Activated T-cell treated with anti-CD3 and anti-CD28 coated beads, Interleukin-2, amount 50 U/mL, for 72 hours (primary cell): ENCODE results near the gene BEGAIN. TPM values are rescaled to one million over a fixed set of nuclear protein-coding genes. Genes with fewer than 3 reads are reported as not detected.

ENCODE experiments used
- ATAC-seq, 2 donors: fragments of 150-1000 bp; cut with Tn5 transposase; replicated peaks in 1 of 2; 2 replicates each; pipeline ENCODE4 v1.10.0; 2021; ENCODE audit warnings: moderate library complexity in 2 of 2, mild to moderate bottlenecking in 1 of 2
- DNase-seq, 2 donors: peaks; one replicate each; pipeline ENCODE4 v3.0.0; 2021 to 2022; ENCODE audit warnings: mixed read lengths in 1 of 2
- H3K27ac Mint-ChIP-seq: one replicate; pipeline ENCODE4 v1.8.0; 2022; ENCODE audit warnings: mild to moderate bottlenecking, moderate library complexity, mixed read lengths
- H3K27me3 Mint-ChIP-seq: one replicate; pipeline ENCODE4 v1.8.0; 2022; ENCODE audit warnings: low read depth, mixed read lengths
- H3K36me3 Mint-ChIP-seq, 2 donors: one replicate each; pipeline ENCODE4 v1.8.0; 2022; ENCODE audit warnings: mixed read lengths in 2 of 2, mild to moderate bottlenecking in 1 of 2; ENCODE audit not compliant: insufficient read depth in 2 of 2
- H3K4me1 Mint-ChIP-seq: one replicate; pipeline ENCODE4 v1.8.0; 2022; ENCODE audit warnings: low read depth, mixed read lengths
- H3K4me3 Mint-ChIP-seq, 2 donors: one replicate each; pipeline ENCODE4 v1.8.0; 2022; ENCODE audit warnings: mild to moderate bottlenecking in 2 of 2, mixed read lengths in 2 of 2, moderate library complexity in 2 of 2
- H3K9me3 Mint-ChIP-seq, 2 donors: one replicate each; pipeline ENCODE4 v1.8.0; 2022; ENCODE audit warnings: mixed read lengths in 2 of 2
- total RNA-seq, 2 donors: library from RNA; stranded (reverse); gene quantifications; one replicate each; pipeline ENCODE4 v1.2.3, GENCODE V29; 2022

BEGAIN gene
- total RNA-seq, 2 donors from 2014 or later: 2.6 to 2.8 TPM

DNA sequence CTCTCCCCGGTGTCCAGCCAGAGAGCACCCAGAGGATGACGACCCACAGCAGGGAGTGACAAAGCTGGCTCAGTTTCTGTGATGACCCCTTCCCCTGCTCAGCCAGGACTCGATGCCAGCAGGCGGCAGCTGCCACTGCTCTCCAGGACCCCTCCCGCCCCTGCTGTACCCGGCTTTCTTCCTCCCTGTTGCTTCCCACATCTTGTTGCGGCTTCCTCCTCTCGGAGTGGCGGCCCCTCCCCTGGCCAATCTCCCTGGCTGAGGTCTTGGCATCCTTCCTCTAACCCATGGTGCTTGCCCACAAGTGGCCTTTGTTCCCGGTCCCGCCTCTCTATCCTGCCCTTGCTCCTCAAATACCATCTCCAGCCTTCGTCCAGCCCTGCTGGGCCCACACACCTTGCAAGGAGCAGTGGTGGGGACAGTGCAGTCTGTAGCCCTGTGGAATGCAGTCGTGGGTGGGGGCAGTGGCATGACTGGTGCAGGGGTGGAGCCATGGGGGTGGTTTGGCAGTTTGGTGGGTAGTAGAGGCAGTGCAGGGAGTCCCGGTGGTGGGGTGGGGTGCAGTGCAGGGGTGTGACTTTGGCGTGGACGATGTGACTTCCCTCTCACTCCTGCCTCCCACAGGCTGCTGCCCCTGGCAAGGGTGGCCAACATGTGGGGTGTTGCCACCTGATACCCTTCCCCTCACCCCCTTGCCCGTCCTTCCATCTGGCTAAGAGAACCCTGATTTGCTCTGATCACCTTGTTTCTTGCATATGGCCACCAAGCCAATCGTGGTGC, 16.3 kb upstream of the BEGAIN start:
- DNase-seq (no peak), ATAC-seq (no peak)
- Mint-ChIP-seq H3K4me3 (no peak overlapping the region), H3K36me3 (peaks cover 11 to 15% of the 10 kb centered on the region in 2 donors), H3K9me3 (peaks cover 13 to 14% of the 10 kb centered on the region in 2 donors), H3K27me3 (peaks cover 14% of the 10 kb centered on the region), H3K4me1 (no peaks in the 10 kb centered on the region), H3K27ac (no peak overlapping the region)

DNA sequence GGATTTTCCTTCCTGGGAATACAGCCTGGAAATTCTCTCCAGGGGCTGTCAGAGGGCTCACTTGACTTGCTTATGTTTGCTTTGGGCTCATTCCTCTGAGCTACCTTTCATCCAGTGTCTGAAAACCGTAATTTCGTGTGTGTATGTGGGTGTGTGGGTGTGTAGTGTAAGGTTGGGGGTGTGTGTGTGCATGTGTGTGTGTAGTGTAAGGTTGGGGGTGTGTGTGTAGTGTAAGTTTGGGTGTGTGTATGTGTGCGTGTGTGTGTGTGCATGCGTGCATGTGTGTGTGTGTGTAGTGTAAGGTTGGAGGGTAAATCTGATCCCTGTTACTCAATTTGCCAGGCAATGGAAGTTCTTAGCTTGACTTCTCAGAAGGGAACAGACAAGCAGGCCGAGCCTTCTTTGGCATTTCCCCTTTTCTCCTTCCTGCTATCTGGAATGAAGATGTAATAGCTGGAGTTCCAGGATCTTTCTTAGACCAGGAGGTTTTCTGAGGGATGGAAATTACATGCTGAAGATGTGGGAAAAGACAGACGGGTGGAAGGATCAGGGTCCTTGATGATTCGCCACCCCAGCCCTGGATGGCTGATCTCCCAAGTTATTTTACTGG, 15.5 kb upstream of the BEGAIN start:
- H3K36me3 Mint-ChIP-seq: peaks cover 11 to 15% of the 10 kb centered on the region in 2 donors
- peaks cover 13 to 14% of the 10 kb centered on the region in 2 donors for H3K9me3 Mint-ChIP-seq
- ATAC-seq (no peak), DNase-seq (no peak)
- H3K27me3 Mint-ChIP-seq: peaks cover 14% of the 10 kb centered on the region
- no peaks in the 10 kb centered on the region for H3K4me1 Mint-ChIP-seq
- no peak overlapping the region for H3K27ac Mint-ChIP-seq
- H3K4me3 Mint-ChIP-seq: no peak overlapping the region

DNA sequence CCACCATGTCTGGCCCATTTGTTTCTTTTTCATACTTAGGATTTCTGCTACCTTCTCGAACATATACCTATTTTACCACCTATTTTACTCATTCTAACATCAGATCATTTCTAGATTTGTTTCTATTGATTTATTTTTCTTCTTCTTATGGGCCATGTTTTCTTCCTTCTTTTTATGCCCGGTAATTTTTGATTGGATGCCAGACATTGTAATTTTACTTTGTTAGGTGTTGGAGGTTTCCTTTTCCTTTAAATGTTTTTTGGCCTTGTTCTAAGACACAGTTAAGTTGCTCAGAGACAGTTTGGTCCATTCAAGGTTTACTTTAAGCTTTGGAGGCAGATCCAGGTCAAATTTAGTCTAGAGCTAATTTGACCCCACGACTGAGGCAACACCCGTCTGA, 14.7 kb upstream of the BEGAIN start:
- Mint-ChIP-seq H3K27me3 (peaks cover 14% of the 10 kb centered on the region), H3K4me3 (no peak overlapping the region), H3K27ac (no peak overlapping the region), H3K36me3 (peaks cover 11 to 15% of the 10 kb centered on the region in 2 donors), H3K9me3 (peaks cover 13 to 14% of the 10 kb centered on the region in 2 donors), H3K4me1 (no peaks in the 10 kb centered on the region)
- DNase-seq: no peak
- no peak for ATAC-seq

DNA sequence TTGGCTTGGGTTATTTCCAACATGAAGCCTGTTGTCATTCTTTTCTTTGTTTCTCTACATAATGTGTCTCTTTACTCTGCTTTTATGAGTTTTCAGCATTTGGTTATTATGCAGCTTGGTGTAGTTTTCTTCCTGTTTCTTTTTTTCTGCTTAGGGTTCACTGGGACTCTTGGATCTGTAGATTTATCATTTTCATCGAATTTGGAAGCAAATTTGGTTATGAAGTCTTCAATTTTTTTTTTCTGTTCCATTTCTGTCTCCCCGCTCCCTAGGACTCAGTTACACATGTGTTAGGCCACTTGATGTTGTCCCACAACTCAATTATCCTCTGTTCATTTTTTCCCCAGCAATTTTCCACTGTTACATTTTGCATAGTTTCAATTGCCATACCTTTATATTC, 13.8 kb upstream of the BEGAIN start:
- H3K27ac Mint-ChIP-seq: no peak overlapping the region
- peaks cover 14% of the 10 kb centered on the region for H3K27me3 Mint-ChIP-seq
- DNase-seq: no peak
- no peak for ATAC-seq
- no peaks in the 10 kb centered on the region for H3K4me1 Mint-ChIP-seq
- H3K4me3 Mint-ChIP-seq: no peak overlapping the region
- H3K9me3 Mint-ChIP-seq: peaks cover 13 to 14% of the 10 kb centered on the region in 2 donors
- H3K36me3 Mint-ChIP-seq: peaks cover 11 to 15% of the 10 kb centered on the region in 2 donors

DNA sequence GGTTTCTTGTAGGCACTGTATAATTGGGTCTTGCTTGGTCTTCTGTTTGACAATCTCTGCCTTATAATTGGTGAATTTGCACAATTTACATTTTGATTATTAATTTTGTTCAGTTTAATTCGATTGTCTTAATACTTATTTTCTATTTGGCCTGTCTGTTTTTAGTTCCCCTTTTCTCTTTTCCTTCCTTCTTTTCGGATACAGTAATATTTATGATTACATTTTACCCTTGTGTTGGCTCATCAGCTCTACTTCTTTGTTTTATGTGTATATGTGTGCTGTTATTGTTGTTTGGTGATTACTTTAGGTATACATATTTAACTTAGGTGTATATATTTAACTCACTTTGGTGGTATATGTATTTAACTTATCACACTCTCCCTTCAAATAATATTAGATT, 12.8 kb upstream of the BEGAIN start:
- DNase-seq: no peak
- H3K4me3 Mint-ChIP-seq: no peak overlapping the region
- no peaks in the 10 kb centered on the region for H3K4me1 Mint-ChIP-seq
- H3K36me3 Mint-ChIP-seq: peaks cover 11 to 15% of the 10 kb centered on the region in 2 donors
- no peak for ATAC-seq
- no peak overlapping the region for H3K27ac Mint-ChIP-seq
- H3K27me3 Mint-ChIP-seq: peaks cover 14% of the 10 kb centered on the region
- peaks cover 13 to 14% of the 10 kb centered on the region in 2 donors for H3K9me3 Mint-ChIP-seq

DNA sequence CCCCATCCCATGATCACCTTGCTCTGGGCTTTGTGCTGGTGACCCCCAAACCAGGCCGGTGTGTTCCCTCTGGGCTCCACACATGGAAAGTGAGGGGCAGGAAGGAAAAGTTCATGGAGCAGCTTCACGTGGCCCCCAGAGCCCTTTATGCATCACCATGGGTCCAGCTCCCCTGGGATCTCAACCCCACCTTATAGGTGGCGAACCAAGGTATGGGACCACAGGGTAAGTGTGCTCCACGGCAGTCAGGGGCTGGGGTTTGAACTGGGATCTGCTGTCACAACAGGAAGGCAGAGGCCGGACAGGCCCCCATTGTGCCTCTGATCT, 7.4 kb upstream of the BEGAIN start:
- Mint-ChIP-seq H3K9me3 (no peaks in the 10 kb centered on the region), H3K27me3 (peaks cover 7% of the 10 kb centered on the region), H3K27ac (no peak overlapping the region), H3K36me3 (no peaks in the 10 kb centered on the region), H3K4me3 (no peak overlapping the region), H3K4me1 (no peaks in the 10 kb centered on the region)
- ATAC-seq (no peak), DNase-seq (no peak)

DNA sequence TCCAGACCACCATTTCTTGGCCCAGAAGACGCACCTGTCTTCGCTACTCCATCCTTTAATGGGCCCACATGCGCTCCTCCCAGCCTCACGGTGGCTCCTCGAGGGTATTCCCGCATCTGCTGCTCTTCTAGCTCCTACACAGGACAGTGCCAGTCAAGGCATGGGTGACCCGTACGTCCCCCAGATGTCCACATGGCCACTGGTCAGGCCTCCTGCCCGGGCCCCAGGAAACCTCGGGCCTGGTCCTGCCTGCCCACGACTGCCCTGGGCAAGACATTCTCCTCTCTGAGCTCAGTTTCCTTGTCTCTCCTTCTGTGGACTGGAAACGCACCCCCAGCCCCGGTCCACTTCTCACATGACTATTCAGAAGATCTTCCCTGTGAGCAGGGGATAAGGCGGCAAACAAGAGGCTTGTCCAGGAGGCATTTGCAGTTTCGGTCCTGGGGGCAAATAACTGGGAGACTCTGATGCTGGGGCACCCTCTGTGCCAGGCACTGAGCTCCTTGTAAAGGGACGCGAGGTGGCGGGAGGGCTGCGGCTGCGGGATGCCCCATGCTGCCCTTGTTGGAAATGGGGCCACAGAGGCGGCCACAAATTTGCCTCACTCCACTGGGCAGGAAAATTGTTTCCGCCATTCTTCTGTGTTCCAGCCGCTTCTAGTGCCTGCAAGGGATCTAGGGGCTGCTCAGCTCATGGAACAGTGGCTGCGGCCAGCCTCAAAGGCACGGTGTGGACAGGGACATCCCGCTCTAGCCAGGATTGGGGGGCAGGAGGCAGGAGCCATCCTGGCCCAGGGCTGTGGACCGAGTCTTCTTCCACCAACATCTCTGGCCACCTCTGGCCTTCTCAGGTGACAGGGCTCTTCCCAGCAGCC, 6.8 kb upstream of the BEGAIN start:
- H3K9me3 Mint-ChIP-seq: no peaks in the 10 kb centered on the region
- no peak for DNase-seq
- H3K4me1 Mint-ChIP-seq: no peaks in the 10 kb centered on the region
- ATAC-seq: no peak
- peaks cover 9% of the 10 kb centered on the region for H3K27me3 Mint-ChIP-seq
- no peak overlapping the region for H3K27ac Mint-ChIP-seq
- H3K36me3 Mint-ChIP-seq: no peaks in the 10 kb centered on the region
- no peak overlapping the region for H3K4me3 Mint-ChIP-seq

DNA sequence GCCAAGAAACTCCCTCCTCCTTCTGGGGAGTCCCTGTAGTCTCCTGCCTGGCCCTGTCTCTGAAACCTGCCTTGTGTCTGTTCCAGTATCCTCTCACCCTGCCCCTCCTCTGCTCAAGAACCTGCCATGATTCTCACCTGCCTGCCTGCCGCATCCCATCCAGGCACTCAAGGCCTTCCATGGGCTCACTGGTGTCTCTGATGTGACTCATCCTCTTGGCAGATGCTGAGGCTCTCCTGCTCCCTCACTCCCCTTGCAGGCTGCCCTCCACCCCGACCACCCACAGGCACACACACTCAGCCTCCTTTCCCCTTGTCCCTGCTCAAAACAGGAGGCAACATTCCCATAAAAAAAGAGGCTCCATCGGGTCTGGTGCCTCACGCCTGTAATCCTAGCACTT, 5.8 kb upstream of the BEGAIN start:
- no peak for DNase-seq
- no peaks in the 10 kb centered on the region for H3K4me1 Mint-ChIP-seq
- H3K4me3 Mint-ChIP-seq: no peak overlapping the region
- ATAC-seq: no peak
- no peaks in the 10 kb centered on the region for H3K9me3 Mint-ChIP-seq
- H3K27ac Mint-ChIP-seq: no peak overlapping the region
- H3K27me3 Mint-ChIP-seq: peaks cover 16% of the 10 kb centered on the region
- no peaks in the 10 kb centered on the region for H3K36me3 Mint-ChIP-seq

DNA sequence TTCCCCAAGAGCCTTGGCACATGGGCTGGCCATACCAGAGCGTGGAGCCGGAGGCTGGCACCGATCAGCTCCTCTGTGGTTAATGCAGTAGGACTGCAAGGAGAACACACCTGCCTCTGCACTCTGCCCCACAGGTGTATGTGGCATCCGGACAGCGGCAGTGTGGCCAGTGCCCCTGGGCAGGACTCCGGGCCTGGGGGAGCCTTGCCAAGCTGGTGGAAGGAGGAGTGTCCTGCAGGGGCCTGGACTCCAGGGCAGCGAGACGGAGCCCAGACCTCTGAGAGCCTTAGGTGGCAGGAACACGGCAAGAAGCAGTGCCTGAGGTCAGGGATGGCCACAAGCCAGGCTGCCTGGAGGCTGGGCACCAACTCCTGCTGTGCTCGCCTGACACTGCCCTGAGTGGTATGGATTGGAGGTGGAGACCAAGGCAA, 5.3 kb upstream of the BEGAIN start:
- Mint-ChIP-seq H3K27me3 (peaks cover 19% of the 10 kb centered on the region), H3K4me1 (no peaks in the 10 kb centered on the region), H3K27ac (no peak overlapping the region), H3K36me3 (no peaks in the 10 kb centered on the region), H3K9me3 (no peaks in the 10 kb centered on the region), H3K4me3 (no peak overlapping the region)
- ATAC-seq (no peak), DNase-seq (no peak)

DNA sequence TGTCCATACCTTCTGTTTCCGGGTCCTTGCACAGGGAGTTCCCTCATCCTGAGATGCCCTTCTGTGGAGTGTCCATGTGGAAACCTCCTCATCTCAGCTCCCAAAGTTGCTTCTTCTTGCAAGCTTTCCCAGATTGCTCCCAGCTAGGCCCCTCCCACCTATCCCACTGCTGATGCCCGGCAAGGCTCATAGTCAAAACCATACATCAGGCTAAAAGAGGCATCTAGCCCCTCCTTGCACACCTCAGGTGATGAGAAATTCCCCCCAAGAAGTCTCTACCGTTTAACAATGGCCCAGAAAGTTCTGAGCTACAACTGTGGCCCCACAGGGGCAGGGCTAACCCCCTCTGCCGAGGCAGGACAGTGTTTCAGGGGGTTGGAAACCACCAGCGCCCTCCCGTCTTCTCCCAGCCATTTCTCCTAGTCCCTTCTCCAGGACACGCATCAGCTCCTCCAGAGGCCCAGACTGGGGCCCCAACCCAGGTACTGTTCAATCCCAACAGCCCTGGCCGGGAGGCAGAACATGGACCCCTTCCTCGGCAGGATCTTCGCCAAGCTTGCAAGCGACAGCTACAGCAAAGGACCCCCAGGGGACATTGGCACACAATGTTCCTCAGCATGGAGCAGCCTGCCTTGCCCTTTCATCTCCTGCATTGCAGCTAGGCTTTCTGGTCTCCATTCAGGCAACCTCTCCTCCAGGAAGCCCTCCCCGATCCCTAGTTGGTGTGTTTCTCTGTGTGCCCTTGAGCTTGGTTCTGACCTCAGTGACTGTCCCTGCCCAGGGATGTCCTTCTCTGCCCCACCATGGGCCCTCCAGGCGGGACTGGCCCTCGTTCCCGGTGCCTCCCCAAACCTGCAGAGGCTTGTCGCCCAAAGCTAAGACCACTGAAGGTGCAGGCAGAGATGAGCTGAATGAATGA, 4.5 kb upstream of the BEGAIN start:
- Mint-ChIP-seq H3K27me3 (peaks cover 19% of the 10 kb centered on the region), H3K9me3 (no peaks in the 10 kb centered on the region), H3K4me1 (no peaks in the 10 kb centered on the region), H3K27ac (no peak overlapping the region), H3K36me3 (no peaks in the 10 kb centered on the region), H3K4me3 (no peak overlapping the region)
- no peak for DNase-seq
- no peak for ATAC-seq

DNA sequence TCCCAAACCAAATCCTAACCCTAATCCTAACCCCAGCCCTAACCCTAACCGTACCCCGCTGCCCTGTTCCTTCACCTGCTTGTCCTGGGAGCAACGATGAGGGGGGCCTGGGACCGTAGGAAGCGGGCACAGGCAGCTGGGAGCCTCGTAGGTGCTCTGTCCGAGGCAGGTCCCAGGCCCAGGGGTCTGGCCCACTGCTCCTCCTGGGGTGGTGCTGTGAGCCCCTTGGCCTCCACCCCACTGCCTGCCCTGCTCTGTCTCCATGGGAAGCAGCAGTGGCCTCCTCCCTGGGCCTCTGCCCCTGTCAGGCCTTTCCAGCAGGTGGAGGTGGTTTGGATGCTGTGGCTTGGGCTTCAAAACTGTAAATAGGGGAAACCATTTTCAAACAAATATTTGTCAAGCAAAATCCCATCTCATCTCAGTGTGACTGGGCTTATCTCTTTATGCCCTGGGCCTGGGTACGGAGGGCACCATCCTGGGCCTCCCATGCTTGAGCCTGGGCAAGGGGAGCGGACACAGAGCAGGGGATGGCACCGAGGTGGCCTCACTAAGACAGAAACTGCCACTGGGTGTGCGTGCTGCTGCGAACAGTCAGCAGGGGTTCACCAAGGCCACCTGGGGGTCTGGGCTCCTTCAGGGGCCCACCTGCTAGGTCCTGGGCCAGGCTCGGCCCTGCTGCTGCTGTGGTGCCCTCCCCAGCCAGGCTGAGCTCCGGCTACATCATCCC, 3.7 kb upstream of the BEGAIN start:
- H3K27me3 Mint-ChIP-seq: peaks cover 19% of the 10 kb centered on the region
- no peaks in the 10 kb centered on the region for H3K36me3 Mint-ChIP-seq
- H3K9me3 Mint-ChIP-seq: no peaks in the 10 kb centered on the region
- ATAC-seq (no peak), DNase-seq (no peak)
- H3K27ac Mint-ChIP-seq: no peak overlapping the region
- no peaks in the 10 kb centered on the region for H3K4me1 Mint-ChIP-seq
- H3K4me3 Mint-ChIP-seq: no peak overlapping the region
